Activated CD8-positive, alpha-beta memory T cell treated with anti-CD3 and anti-CD28 coated beads for 1 hour (primary cell): ENCODE data around the gene POU6F2.
A peak's percentile ranks its signal among the peaks of the same experiment; 100 is the strongest.

Source experiments
- DNase-seq, 2 donors: peaks; one replicate each; pipeline ENCODE4 v3.0.0-alpha.2; 2020; ENCODE audit warnings: low read depth in 1 of 2; ENCODE audit errors: extremely low read depth in 1 of 2

POU6F2 gene

GRCh38 chr7:39428221-39428620, 450.5 kb downstream of the POU6F2 start:
- no peak for DNase-seq

- DNase-seq = no peak
Observed at GRCh38 chr7:39429421-39429820, 451.7 kb downstream of the POU6F2 start.

- no peak for DNase-seq
Observed at GRCh38 chr7:39430441-39430840, 452.7 kb downstream of the POU6F2 start.

GRCh38 chr7:39430909-39431641, 453.4 kb downstream of the POU6F2 start:
- DNase-seq = no peak

- no peak for DNase-seq
Observed at GRCh38 chr7:39432368-39432767, 454.7 kb downstream of the POU6F2 start.

- no peak for DNase-seq
Observed at GRCh38 chr7:39432807-39433416, 455.2 kb downstream of the POU6F2 start.

- no peak for DNase-seq
Observed at GRCh38 chr7:39433550-39433949, 455.8 kb downstream of the POU6F2 start.

GRCh38 chr7:39434012-39434411, 456.3 kb downstream of the POU6F2 start:
- DNase-seq = no peak

GRCh38 chr7:39446546-39446945, 468.8 kb downstream of the POU6F2 start:
- DNase-seq = no peak

GRCh38 chr7:39451901-39452300, 474.2 kb downstream of the POU6F2 start:
- DNase-seq = no peak

- DNase-seq = peak; percentile 2 to 22
Observed at GRCh38 chr7:39453743-39454355, 476.1 kb downstream of the POU6F2 start.

GRCh38 chr7:39458061-39458745, 480.5 kb downstream of the POU6F2 start:
- DNase-seq = no peak

- DNase-seq = no peak
Observed at GRCh38 chr7:39459636-39460035, 481.9 kb downstream of the POU6F2 start.

- DNase-seq = no peak
Observed at GRCh38 chr7:39460486-39460885, 482.8 kb downstream of the POU6F2 start.

- DNase-seq = no peak
Observed at GRCh38 chr7:39461263-39461820, 483.6 kb downstream of the POU6F2 start.

- no peak for DNase-seq
Observed at GRCh38 chr7:39463252-39463651, 485.5 kb downstream of the POU6F2 start.

GRCh38 chr7:39464350-39465054, 486.8 kb downstream of the POU6F2 start:
- no peak for DNase-seq

- peak in 1 of 2 donors; percentile 2 for DNase-seq
Observed at GRCh38 chr7:39465055-39465929, 487.6 kb downstream of the POU6F2 start.

GRCh38 chr7:39468261-39468660, 490.6 kb downstream of the POU6F2 start:
- no peak for DNase-seq
